ENCODE measurements around the gene TEAD1.
A peak's percentile ranks its signal among the peaks of the same experiment; 100 is the strongest.

The TEAD1 gene

GRCh38 chr11:12961615-12962014 lies 287.4 kb downstream of the TEAD1 start:
- peak; percentile 13; the same call in 1 of the 2 replicates for TF ChIP-seq CTCF (conservative IDR thresholded peaks at IDR 0.05)
- TF ChIP-seq ZFX (IDR thresholded peaks at IDR 0.05), result no peak
- H3K27ac ChIP-seq, result no peak overlapping the region

GRCh38 chr11:12962306-12962705 lies 288.1 kb downstream of the TEAD1 start:
- H3K27ac ChIP-seq, result no peak overlapping the region
- TF ChIP-seq CTCF (conservative IDR thresholded peaks at IDR 0.05), result no peak
- TF ChIP-seq ZFX (IDR thresholded peaks at IDR 0.05), result no peak

DNA sequence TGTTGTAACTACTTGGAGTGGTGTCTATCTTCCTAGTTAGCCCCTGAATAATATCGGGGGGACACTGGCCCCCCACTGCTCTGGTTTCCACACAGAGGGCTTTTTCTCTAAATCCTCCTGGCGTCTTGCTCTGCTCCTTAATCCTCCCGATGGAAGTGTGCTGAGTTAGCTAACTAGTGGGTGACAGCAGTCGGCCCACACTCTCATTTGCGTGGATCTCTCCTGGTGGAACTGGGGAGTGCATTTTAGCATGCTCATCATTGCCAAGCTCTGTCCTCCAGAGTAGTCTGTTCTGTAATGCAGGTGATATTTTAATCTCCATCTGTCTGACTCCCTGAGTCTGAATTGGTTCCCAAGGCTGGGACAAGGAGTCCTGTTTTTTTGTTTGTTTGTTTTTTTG lies 288.8 kb downstream of the TEAD1 start:
- no peak overlapping the region for H3K27ac ChIP-seq
- TF ChIP-seq ZFX (IDR thresholded peaks at IDR 0.05) (no peak), CTCF (conservative IDR thresholded peaks at IDR 0.05) (no peak)

GRCh38 chr11:12963792-12964536 lies 289.7 kb downstream of the TEAD1 start:
- no peak for TF ChIP-seq ZFX (IDR thresholded peaks at IDR 0.05)
- TF ChIP-seq CTCF (conservative IDR thresholded peaks at IDR 0.05), result peak; percentile 95
- no peak overlapping the region for H3K27ac ChIP-seq

DNA sequence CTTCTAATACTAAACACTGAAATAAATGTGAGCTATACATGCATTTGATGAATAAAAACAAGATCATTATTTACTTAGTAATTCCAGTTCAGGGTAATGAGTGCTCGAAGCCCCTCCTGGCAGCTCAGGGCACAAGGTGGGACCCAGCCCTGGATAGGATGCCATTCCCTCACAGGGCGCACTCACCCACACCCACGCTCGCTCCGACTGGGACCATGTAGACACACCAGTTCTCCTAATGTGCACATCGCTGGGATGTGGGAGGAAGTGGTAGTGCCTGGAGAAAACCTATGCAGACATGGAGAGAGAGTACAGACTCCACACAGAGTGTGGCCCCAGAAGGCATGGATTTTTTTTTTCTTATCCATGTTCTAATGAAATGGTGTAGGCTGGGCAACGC lies 290.4 kb downstream of the TEAD1 start:
- TF ChIP-seq ZFX (IDR thresholded peaks at IDR 0.05), result no peak
- TF ChIP-seq CTCF (conservative IDR thresholded peaks at IDR 0.05), result no peak

DNA sequence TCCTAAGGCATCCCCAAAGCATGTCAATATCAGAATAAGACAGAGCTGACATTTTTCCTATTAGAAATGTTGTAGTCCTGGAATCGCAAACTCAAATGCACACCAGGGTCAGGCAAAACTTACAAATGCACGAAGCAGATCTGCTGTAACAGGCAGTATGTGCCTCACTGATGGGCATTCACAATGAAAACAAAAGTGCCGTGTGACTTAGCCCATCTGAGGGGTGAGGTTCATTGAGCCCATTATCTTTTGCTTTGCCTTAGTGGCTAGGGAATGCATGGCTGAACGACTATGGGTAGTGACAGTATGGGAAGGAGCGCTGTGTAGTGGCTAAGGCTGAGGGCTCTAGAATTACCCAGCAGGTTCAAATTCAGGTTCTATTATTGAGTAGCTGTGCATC lies 291.8 kb downstream of the TEAD1 start:
- no peak overlapping the region for H3K27ac ChIP-seq
- TF ChIP-seq ZFX (IDR thresholded peaks at IDR 0.05) (no peak), CTCF (conservative IDR thresholded peaks at IDR 0.05) (no peak)

More for the DNA sequence above, 290.4 kb downstream of the TEAD1 start:
- H3K27ac ChIP-seq, result no peak overlapping the region

GRCh38 chr11:12968101-12968500 lies 293.9 kb downstream of the TEAD1 start:
- no peak overlapping the region for H3K27ac ChIP-seq
- TF ChIP-seq ZFX (IDR thresholded peaks at IDR 0.05) (no peak), CTCF (conservative IDR thresholded peaks at IDR 0.05) (no peak)
